ENCODE data around the gene KCP. TPM values are rescaled to one million over a fixed set of nuclear protein-coding genes. Genes with fewer than 3 reads are reported as not detected.

KCP gene
- total RNA-seq, 1 experiment from 2014 or later = 0.68 TPM

DNA sequence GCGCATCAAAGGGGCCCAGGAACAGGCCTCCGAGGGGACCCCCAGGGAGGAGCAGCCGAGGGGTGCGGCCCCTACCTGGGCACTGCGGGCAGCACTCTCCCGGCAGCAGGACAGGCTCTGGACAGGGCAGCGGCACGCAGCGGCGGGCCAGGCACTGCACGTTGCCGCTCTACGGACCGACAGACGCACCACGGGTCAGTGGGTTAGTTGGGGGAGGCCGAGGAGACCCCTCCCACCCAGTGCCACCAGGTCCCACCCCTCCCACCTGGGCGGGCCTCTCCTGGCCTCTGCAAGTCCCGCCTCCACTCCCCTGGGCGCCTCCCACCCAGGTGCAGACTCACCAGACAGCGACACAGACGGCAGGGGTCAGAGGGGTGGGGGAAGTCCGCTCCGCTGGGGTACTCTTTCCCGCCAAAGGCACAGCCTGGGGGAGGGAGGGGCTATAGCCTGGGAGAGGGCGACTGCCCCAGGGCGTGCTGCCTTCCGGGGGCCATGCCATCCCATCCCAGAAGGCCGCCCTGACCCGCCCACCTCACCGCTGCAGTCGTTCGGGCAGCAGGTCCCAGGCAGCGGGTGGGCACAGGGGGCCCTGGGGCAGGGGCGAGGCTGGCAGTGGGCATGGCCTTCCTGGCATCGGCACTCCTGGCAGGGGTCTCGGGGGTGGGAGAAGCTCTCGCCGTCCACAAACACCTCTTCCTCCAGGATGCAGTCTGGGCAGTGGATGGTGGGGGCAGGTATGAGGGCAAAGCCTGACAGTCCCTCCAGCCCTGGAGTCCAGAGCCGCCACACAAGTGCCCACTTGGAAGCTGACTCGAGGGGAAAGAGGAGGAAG is 19.2 kb downstream of the KCP start:
- intact Hi-C loops (cut with micrococcal nuclease) = no loop called here
- POLR2A ChIA-PET = interaction anchor here (1.4 to 2.1 kb wide), 3 partner anchors 12 to 71 kb away, joined by 4 to 10 read pairs (median 8); partner anchors contain the start of gene ATP6V1F
- Mint-ChIP-seq H3K4me3 (ENCODE audit: unreplicated experiment) (no peak overlapping the region), H3K27ac (ENCODE audit: low read depth, unreplicated experiment) (no peak overlapping the region), H3K9me3 (ENCODE audit: unreplicated experiment) (no peaks in the 10 kb centered on the region), H3K36me3 (ENCODE audit: insufficient read depth, unreplicated experiment) (no peaks in the 10 kb centered on the region), H3K27me3 (ENCODE audit: insufficient read depth, unreplicated experiment) (no peaks in the 10 kb centered on the region), H3K4me1 (ENCODE audit: insufficient read depth, unreplicated experiment) (peaks cover 10% of the 10 kb centered on the region)
- CTCF ChIA-PET = interaction anchor here (0.7 to 2.1 kb wide), 2 partner anchors 8 to 66 kb away, joined by 3 to 8 read pairs; no protein-coding TSS in a partner anchor
- TF ChIP-seq, protein P1, sequence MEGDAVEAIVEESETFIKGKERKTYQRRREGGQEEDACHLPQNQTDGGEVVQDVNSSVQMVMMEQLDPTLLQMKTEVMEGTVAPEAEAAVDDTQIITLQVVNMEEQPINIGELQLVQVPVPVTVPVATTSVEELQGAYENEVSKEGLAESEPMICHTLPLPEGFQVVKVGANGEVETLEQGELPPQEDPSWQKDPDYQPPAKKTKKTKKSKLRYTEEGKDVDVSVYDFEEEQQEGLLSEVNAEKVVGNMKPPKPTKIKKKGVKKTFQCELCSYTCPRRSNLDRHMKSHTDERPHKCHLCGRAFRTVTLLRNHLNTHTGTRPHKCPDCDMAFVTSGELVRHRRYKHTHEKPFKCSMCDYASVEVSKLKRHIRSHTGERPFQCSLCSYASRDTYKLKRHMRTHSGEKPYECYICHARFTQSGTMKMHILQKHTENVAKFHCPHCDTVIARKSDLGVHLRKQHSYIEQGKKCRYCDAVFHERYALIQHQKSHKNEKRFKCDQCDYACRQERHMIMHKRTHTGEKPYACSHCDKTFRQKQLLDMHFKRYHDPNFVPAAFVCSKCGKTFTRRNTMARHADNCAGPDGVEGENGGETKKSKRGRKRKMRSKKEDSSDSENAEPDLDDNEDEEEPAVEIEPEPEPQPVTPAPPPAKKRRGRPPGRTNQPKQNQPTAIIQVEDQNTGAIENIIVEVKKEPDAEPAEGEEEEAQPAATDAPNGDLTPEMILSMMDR (IDR thresholded peaks at IDR 0.05; ENCODE audit: unreplicated experiment) = no peak
- no TSS peak for BruUV-seq (replicated peaks)
- no peak for DNase-seq (ENCODE audit: unreplicated experiment)

GRCh38 chr7:128890306-128891109 is 20.0 kb downstream of the KCP start:
- CTCF ChIA-PET = interaction anchor here (0.6 kb wide), 2 partner anchors 12 to 161 kb away, joined by 3 to 6 read pairs; no protein-coding TSS in a partner anchor
- no peaks in the 10 kb centered on the region for H3K27me3 Mint-ChIP-seq (ENCODE audit: insufficient read depth, unreplicated experiment)
- H3K36me3 Mint-ChIP-seq (ENCODE audit: insufficient read depth, unreplicated experiment) = no peaks in the 10 kb centered on the region
- DNase-seq (ENCODE audit: unreplicated experiment) = peak; percentile 29
- no peak overlapping the region for H3K4me3 Mint-ChIP-seq (ENCODE audit: unreplicated experiment)
- POLR2A ChIA-PET = no interaction called here
- no peaks in the 10 kb centered on the region for H3K9me3 Mint-ChIP-seq (ENCODE audit: unreplicated experiment)
- TF ChIP-seq, protein P1 (IDR thresholded peaks at IDR 0.05; ENCODE audit: unreplicated experiment) = no peak
- no TSS peak for BruUV-seq (replicated peaks)
- intact Hi-C loops (cut with micrococcal nuclease) = no loop called here
- H3K27ac Mint-ChIP-seq (ENCODE audit: low read depth, unreplicated experiment) = no peak overlapping the region
- peaks cover 10% of the 10 kb centered on the region for H3K4me1 Mint-ChIP-seq (ENCODE audit: insufficient read depth, unreplicated experiment)

DNA sequence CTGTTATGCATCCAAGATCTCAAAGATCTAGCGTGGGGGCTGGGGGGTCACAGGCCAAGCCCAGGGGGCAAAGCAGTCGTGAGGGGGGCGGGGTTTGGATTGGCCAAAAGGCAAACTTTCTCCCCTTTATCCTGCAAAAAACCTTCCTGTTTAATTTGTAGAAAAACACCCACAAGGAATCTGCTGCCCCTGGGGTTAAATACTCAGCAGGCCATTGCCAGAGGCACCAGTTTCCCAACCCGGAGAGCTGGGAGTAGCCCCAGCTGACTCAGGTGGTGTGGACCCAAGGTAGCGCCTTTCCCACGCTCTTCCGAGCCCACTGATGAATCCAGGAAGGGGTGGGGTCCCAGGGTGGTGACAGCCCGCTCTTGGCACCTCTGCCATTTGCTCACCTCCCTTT is 21.4 kb downstream of the KCP start:
- DNase-seq (ENCODE audit: unreplicated experiment) = peak; percentile 69
- H3K36me3 Mint-ChIP-seq (ENCODE audit: insufficient read depth, unreplicated experiment) = no peaks in the 10 kb centered on the region
- no peak overlapping the region for H3K27ac Mint-ChIP-seq (ENCODE audit: low read depth, unreplicated experiment)
- CTCF ChIA-PET = interaction anchor here (0.7 kb wide), 1 partner anchor 413 kb away, joined by 3 read pairs; the partner anchor contains the start of gene METTL2B
- POLR2A ChIA-PET = interaction anchor here (0.8 to 1.3 kb wide), 2 partner anchors 8 to 166 kb away, joined by 3 to 6 read pairs; partner anchors contain the start of gene TNPO3
- TF ChIP-seq, protein P1 (IDR thresholded peaks at IDR 0.05; ENCODE audit: unreplicated experiment) = no peak
- no peaks in the 10 kb centered on the region for H3K27me3 Mint-ChIP-seq (ENCODE audit: insufficient read depth, unreplicated experiment)
- H3K9me3 Mint-ChIP-seq (ENCODE audit: unreplicated experiment) = no peaks in the 10 kb centered on the region
- peaks cover 10% of the 10 kb centered on the region for H3K4me1 Mint-ChIP-seq (ENCODE audit: insufficient read depth, unreplicated experiment)
- no TSS peak for BruUV-seq (replicated peaks)
- intact Hi-C loops (cut with micrococcal nuclease) = no loop called here
- no peak overlapping the region for H3K4me3 Mint-ChIP-seq (ENCODE audit: unreplicated experiment)

GRCh38 chr7:128888756-128889095 is 21.8 kb downstream of the KCP start:
- Mint-ChIP-seq H3K36me3 (ENCODE audit: insufficient read depth, unreplicated experiment) (no peaks in the 10 kb centered on the region), H3K4me1 (ENCODE audit: insufficient read depth, unreplicated experiment) (peaks cover 10% of the 10 kb centered on the region), H3K27ac (ENCODE audit: low read depth, unreplicated experiment) (no peak overlapping the region), H3K9me3 (ENCODE audit: unreplicated experiment) (no peaks in the 10 kb centered on the region), H3K27me3 (ENCODE audit: insufficient read depth, unreplicated experiment) (no peaks in the 10 kb centered on the region), H3K4me3 (ENCODE audit: unreplicated experiment) (no peak overlapping the region)
- TF ChIP-seq, protein P1 (IDR thresholded peaks at IDR 0.05; ENCODE audit: unreplicated experiment) = no peak
- no TSS peak for BruUV-seq (replicated peaks)
- DNase-seq (ENCODE audit: unreplicated experiment) = no peak
- ChIA-PET POLR2A (interaction anchor here (0.8 to 1.3 kb wide), 2 partner anchors 9 to 166 kb away, joined by 3 to 6 read pairs; partner anchors contain the start of gene TNPO3), CTCF (interaction anchor here (0.7 kb wide), 1 partner anchor 412 kb away, joined by 3 read pairs; the partner anchor contains the start of gene METTL2B)
- intact Hi-C loops (cut with micrococcal nuclease) = no loop called here
